ENCODE measurements around the gene KIF25. TPM values are rescaled to one million over a fixed set of nuclear protein-coding genes. Genes with fewer than 3 reads are reported as not detected.

KIF25 gene
- total RNA-seq, 3 donors from 2014 or later, result 0.66 TPM; not detected in 2

GRCh38 chr6:168091381-168092264, 94.2 kb downstream of the KIF25 start:
- no peak for TF ChIP-seq POLR2AphosphoS5 (IDR thresholded peaks at IDR 0.05)
- no peak for TF ChIP-seq CTCF (IDR thresholded peaks at IDR 0.05)
- TF ChIP-seq POLR2A (IDR thresholded peaks at IDR 0.05), result no peak
- Histone ChIP-seq H3K27me3 (no peaks in the 10 kb centered on the region), H3K4me1 (no peaks in the 10 kb centered on the region), H3K9me3 (peaks cover 6% of the 10 kb centered on the region in 2 donors), H3K4me3 (no peak overlapping the region), H3K36me3 (no peaks in the 10 kb centered on the region), H3K27ac (no peak overlapping the region)
- intact Hi-C loops (cut with DNase I; ENCODE audit: low total_unique reads), result no loop called here
- no peak for DNase-seq (ENCODE audit: low spot score in 2 of 2)

- Histone ChIP-seq H3K36me3 (no peaks in the 10 kb centered on the region), H3K9me3 (peaks cover 6% of the 10 kb centered on the region in 2 donors), H3K27ac (no peak overlapping the region), H3K4me1 (no peaks in the 10 kb centered on the region), H3K27me3 (no peaks in the 10 kb centered on the region), H3K4me3 (no peak overlapping the region)
- TF ChIP-seq POLR2A (IDR thresholded peaks at IDR 0.05) (no peak), CTCF (IDR thresholded peaks at IDR 0.05) (no peak), POLR2AphosphoS5 (IDR thresholded peaks at IDR 0.05) (no peak)
- DNase-seq (ENCODE audit: low spot score in 2 of 2), result no peak
- intact Hi-C loops (cut with DNase I; ENCODE audit: low total_unique reads), result no loop called here
Measured at GRCh38 chr6:168092541-168092940, 95.1 kb downstream of the KIF25 start.

- intact Hi-C loops (cut with DNase I; ENCODE audit: low total_unique reads), result no loop called here
- Histone ChIP-seq H3K4me3 (no peak overlapping the region), H3K9me3 (peaks cover 6% of the 10 kb centered on the region in 2 donors), H3K27me3 (no peaks in the 10 kb centered on the region), H3K4me1 (no peaks in the 10 kb centered on the region), H3K36me3 (no peaks in the 10 kb centered on the region), H3K27ac (no peak overlapping the region)
- DNase-seq (ENCODE audit: low spot score in 2 of 2), result no peak
- TF ChIP-seq POLR2AphosphoS5 (IDR thresholded peaks at IDR 0.05) (no peak), POLR2A (IDR thresholded peaks at IDR 0.05) (no peak)
Measured at GRCh38 chr6:168093071-168093505, 95.6 kb downstream of the KIF25 start.

DNA sequence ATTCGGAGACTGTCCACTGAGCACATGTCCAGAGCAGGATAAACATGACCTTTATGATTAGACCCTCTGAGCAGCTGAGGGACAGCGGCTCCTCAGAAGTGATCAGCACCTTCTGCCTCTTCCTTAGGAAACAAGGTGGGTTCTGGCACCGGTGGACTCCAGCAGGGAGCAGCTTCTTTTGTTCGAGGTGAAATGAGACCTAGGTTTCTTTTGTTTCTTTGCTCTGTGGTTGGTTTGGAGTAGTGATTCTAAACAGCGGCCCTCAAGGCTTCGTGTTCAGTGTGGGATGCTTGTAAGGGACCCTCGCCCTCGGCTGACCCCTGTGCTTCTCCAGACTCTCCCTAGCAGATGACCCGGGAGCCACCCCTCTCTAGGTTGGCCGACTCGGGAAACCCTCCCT, 96.2 kb downstream of the KIF25 start:
- H3K27ac ChIP-seq, result no peak overlapping the region
- H3K27me3 ChIP-seq, result no peaks in the 10 kb centered on the region
- DNase-seq (ENCODE audit: low spot score in 2 of 2), result no peak
- H3K9me3 ChIP-seq, result peaks cover 6% of the 10 kb centered on the region in 2 donors
- no peak for TF ChIP-seq POLR2AphosphoS5 (IDR thresholded peaks at IDR 0.05)
- no peak for TF ChIP-seq POLR2A (IDR thresholded peaks at IDR 0.05)
- no peak for TF ChIP-seq CTCF (IDR thresholded peaks at IDR 0.05)
- no peaks in the 10 kb centered on the region for H3K4me1 ChIP-seq
- H3K4me3 ChIP-seq, result no peak overlapping the region
- intact Hi-C loops (cut with DNase I; ENCODE audit: low total_unique reads), result no loop called here
- no peaks in the 10 kb centered on the region for H3K36me3 ChIP-seq

Other genes with a start within 250 kb of the KIF25 start
- 100 to 1,000 TPM in 2 of 3 donors, 10 to 100 TPM in 1; 93.1 to 292 (median 170) TPM for gene AFDN, start 170.8 kb upstream of the KIF25 start, total RNA-seq
- under 1 TPM; 0.29 to 0.96 (median 0.66) TPM for gene FRMD1, start 81.5 kb downstream of the KIF25 start, total RNA-seq

Measured in breast epithelium (tissue), 4 donors.